A549 (cell line): ENCODE results near the gene CACNA1C.

Experiments used
- CBX8 ChIP-seq: fragments of 200-600 bp; sonication (generic); IDR thresholded peaks from 2 replicates; pipeline ENCODE4 v1.6.1; 2016
- CTCF ChIP-seq: fragments of >200 bp; sonication (Bioruptor Twin); formaldehyde crosslinking; IDR thresholded peaks from 3 replicates; pipeline ENCODE4 v1.5.1; 2016
- HDAC2 ChIP-seq: fragments of 200-600 bp; sonication (generic); IDR thresholded peaks from 2 replicates; pipeline ENCODE4 v1.6.1; 2016
- KDM1A ChIP-seq: fragments of 200-600 bp; sonication (generic); IDR thresholded peaks from 2 replicates; pipeline ENCODE4 v1.6.1; 2016; ENCODE audit warnings: low read depth, mild to moderate bottlenecking
- POLR2A ChIP-seq: IDR thresholded peaks from 2 replicates; pipeline ENCODE4 v1.6.1; 2012; ENCODE audit warnings: mild to moderate bottlenecking, low read length

GRCh38 chr12:2664721-2665577 is 612.2 kb downstream of the CACNA1C start:
- TF ChIP-seq KDM1A (no peak), CTCF (no peak), CBX8 (no peak), HDAC2 (no peak), POLR2A (no peak)
